Non-pigmented ciliary epithelial cell (primary cell): ENCODE results near the gene SP4.
A peak's percentile ranks its signal among the peaks of the same experiment; 100 is the strongest.

Experiments used
- DNase-seq: peaks from one replicate; pipeline ENCODE4 v3.0.0-alpha.2; 2010; ENCODE audit warnings: low read depth

The SP4 gene

DNA sequence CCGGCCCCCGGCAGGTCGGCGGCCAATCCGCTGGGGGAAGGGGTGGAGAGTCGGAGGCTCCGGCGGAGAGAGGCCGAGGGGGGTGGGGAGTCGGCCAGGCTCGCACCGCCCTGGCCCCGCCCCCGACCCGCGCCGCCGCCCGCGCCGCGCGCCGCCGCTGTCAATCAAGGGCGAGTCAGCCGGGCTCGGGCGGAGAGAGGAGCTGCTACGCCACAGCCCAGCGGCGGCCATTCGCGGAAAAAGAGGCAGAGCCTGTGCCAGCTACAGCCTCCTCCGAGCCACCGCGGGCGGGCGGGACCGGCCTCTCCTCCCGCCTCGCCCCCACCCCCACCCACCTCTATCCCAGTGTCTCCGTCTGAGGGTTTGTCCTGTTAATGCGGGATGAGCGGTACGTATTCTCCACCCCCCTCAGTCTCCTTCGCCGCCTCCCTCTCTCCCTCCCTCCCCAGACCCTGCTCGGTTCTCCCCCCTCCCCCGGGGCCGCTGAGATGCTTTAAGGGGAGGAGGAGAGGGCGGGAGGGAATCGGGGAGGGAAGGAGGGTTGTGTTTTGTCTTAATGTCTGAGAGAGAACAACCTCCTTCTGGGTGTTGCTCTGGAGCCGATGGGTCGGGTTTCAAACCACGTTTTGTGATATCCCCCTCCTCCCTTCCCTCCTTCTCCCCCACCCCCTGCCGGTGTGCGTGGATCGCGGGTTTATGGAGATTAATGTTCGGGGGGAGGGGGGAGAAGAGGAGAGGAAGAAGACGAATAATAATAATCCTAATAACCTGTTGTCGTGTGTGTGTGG, at the start of gene SP4:
TSS of gene SP4 (plus strand) at position 213 of the 788 bp plus-strand sequence. CDS start at position 382, 169 bp downstream.
- DNase-seq, result peak; percentile 57

DNA sequence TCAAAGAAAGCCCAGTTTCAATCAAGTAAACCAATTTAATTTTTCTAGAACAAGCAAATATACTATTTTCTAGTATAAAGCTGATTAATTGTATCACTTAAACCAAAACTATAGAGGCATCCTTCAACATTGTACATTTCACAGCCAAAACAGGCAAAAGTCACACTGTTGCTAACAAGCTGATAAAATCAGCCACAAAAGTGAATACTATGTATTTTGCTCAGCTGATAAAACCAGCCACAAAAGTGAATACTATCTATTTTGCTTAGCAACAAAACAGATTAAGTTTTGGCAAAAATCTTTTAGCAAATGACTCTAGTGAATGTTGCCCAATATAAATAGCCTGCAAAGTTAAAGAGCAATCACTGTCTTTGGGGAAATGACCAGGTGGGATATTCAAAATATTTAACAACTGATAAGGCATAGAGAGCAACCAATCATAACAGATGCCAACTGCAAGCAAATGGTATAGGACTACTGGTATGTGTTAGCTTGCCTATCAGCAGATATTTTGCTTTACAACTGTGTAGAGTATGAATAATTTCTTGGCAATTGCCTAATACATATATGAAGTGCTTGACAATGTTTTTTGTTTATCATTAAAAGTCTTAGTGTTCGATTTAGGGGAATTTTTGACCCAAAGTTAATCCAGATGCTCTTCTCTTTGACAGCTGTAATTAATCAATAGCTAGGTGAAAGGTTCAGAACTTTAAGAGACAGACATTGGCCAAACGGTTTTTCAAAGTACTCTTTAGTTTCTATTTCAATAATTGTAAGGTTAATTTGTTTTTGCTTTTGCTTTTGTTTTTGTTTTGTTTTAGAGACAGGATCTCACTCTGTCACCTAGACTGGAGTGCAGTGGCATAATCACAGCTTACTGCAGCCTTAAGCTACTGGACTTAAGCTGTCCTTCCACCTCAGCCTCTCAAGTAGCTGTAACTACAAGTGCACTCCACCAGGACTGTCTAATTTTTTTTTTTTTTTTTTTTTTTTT, 44.4 kb upstream of the SP4 start:
- DNase-seq, result no peak

GRCh38 chr7:21393937-21394336, 33.9 kb upstream of the SP4 start:
- DNase-seq, result no peak

DNA sequence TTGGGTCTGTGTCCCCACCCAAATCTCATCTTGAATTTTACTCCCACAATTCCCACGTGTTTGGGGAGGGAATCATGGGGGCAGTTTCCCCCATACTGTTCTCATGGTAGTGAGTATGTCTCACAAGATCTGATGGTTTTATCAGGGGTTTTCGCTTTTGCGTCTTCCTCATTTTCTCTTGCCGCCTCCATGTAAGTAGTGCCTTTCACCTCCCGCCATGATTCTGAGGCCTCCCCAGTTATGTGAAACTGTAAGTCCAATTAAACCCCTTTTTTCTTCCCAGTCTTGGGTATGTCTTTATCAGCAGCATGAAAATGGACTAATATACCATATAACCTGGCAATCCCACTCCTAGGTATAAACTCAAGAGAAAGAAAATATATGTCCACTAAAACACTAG, 25.9 kb upstream of the SP4 start:
- no peak for DNase-seq

GRCh38 chr7:21407796-21408480, 19.9 kb upstream of the SP4 start:
- no peak for DNase-seq

DNA sequence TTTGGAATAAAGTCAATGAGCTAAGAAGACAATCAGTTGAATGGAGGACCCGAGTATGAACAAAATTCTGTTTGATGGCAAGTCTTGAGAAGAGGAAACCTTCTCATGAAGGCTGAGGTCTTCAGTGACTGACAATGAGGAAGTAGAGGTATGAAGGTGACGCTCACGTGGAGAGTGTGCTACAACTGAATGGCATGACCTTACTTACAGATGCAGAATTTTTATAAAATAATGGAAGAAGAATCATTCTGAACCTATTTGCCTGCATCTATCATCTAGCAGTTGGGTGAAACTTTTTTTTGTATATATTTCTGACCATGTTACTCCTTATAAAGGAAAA, 19.4 kb upstream of the SP4 start:
- DNase-seq, result no peak

GRCh38 chr7:21412410-21412851, 15.5 kb upstream of the SP4 start:
- DNase-seq, result no peak

DNA sequence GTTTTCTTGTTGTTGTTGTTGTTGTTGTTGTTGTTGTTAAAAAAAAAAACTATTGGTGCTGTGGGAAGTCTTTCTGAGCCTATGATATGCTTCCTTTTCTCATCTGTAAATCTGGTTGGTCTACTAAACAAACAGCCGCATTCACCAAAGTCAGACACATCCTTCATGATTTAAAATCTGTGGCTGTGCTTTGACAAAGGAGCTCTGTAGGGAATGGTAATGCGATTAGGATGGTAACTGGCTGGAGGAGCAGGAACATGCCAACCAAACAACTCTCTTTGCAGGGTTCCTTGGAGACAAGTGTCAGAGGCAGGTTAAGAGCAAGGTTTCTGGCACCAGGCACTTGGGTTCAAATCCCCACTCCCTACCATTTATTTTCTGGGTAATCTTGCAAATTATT, 14.9 kb upstream of the SP4 start:
- DNase-seq, result no peak

DNA sequence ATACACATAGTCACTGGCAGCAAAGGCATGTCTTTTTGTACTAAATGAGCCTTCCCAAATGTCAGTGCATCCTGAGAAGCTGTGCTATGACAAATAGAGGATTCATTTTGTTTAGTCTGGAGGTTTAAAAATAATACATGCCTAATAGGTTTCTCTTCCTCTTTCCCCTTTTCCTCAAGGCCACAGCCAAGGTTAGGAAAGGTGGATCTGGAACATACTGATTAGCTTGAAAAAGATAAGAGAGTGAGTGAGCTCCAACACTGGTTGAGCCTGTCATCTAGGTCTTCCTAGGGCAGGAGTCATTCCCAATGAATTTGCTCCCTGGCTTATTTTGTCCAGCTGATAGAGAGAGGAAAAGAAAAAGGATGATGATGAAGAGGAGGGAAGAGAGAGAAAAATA, 14.4 kb upstream of the SP4 start:
- DNase-seq, result no peak

DNA sequence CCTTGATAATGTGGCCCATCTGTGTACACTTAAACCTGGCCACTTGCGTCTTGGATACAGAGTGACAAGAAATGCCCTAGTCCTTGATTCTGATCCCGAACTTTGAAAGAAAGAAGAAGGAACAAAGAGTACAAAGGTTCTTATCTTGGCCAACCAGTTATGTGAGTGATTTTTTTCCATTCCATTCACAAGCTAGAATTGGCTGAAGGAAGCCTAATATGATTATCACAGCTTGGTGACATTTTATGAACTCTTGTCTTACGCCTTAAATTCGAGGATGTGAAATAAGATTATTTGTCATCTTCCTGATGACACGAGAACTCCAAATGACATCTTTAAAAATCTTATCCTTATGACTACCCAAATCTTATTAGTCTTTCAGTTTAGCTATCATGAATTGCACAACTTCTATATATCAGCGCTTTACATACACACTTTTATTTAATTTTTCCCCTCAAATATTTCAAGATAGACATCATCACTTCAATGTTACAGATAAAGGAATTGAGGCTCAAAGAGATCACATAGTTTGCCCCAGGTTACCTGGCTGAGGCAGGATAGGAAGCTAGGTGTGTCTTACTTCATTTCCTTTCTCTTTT, 13.0 kb upstream of the SP4 start:
- DNase-seq, result no peak

- no peak for DNase-seq
These were observed 10.2 kb upstream of the SP4 start for GRCh38 chr7:21417647-21418046.

DNA sequence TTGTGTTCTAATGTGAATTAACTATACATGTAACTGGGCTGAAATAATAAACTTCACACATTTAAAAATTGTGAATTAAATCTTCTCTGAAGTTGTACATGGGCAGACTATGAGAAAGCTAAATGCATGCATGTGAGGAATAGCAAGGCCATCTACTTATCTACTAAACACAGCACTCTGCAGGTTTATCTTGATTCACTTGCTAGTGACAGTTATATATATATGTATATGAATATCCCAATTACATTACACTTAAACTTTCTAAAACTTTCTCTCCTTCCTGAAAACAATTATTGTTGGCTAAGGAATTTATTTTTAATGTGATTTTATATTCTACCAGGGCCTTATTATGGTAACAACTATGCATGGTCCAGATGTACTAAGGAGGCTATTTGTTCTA, 5.1 kb upstream of the SP4 start:
- no peak for DNase-seq

GRCh38 chr7:21425290-21425689, 2.6 kb upstream of the SP4 start:
- no peak for DNase-seq

DNA sequence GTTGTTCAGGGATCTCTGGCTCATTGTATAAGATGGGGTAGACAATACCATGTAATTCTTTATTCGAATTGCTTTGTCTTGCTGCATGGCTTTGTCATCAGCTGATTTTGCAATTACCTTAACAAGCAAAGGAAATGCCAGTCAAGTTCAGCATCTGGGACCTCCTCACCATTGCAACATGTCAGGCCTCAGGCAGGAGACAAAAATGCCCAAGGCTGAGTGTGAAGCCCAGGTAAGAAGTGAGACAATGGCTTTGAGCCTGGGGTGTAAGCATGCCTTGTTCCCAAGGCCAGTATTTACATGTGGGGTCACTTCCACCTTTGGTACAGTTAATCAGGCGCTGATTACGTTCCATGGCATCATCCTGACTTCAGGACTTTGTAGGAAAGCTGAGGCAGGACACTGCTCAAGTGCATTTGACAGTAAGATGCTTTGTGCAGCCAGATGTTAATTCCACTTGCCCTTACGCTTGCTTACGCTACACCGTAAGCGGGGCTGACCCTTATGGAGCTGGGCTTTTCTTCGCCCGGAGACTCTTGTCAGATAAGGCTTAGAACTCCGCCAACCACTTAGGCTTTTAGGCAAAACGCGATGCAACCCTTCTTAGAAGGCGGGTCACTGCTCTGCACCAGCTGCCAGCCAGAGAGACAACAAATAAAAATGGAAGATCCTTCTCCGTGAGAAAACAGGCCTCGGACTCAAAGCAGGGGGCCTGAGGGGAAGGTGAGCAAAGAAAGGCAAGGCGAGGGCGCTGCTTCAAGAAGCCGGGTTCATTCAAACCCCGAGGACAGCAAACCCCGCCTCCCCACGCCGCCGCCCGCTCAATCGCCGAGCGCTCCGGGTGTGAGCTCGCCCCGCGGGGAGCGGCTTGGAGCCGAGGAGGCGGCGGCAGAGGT, 1.3 kb upstream of the SP4 start:
- no peak for DNase-seq

- DNase-seq, result peak; percentile 87
These were observed 557 bp upstream of the SP4 start for GRCh38 chr7:21427182-21427870.

DNA sequence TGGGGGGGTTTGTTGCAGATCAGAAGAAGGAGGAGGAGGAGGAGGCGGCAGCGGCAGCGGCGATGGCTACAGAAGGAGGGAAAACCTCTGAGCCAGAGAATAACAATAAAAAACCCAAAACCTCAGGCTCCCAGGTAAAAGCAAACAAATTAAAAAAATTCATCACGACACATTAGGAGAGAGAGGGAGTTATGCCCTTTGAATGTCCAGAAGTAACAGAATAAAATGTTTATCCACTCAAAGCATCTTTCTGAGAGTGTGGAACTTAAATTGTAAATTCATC, 717 bp downstream of the SP4 start:
- no peak for DNase-seq

DNA sequence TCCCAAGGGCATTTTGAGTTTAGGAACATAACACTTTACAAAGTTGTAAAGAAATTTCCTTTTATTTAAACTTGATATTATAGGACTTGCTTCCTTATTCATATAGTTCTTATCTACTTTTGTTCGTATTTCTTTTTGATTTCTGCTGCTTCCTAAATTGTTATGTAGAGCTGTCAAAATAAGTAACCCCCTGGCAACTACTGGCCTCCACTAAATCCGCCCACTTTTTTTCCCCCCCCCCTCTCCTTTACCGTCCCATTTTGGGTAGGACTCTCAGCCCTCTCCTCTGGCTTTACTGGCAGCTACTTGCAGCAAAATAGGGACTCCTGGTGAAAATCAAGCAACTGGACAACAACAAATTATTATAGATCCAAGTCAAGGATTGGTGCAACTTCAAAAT, 1.1 kb downstream of the SP4 start:
- no peak for DNase-seq

GRCh38 chr7:21429786-21430574, 2.1 kb downstream of the SP4 start:
- no peak for DNase-seq

DNA sequence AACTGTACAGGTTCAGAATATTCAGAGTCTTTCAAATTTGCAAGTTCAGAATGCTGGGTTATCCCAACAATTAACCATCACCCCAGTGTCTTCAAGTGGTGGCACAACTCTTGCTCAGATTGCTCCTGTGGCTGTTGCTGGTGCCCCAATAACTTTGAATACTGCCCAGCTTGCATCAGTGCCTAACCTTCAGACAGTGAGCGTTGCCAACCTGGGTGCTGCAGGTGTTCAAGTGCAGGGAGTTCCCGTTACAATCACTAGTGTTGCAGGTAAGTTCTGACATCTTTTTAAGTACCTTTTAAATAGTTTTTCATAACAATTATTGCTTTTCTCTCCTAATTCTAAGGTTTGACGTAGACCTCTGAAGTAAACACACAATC, 2.7 kb downstream of the SP4 start:
- no peak for DNase-seq
